Large intestine (tissue), 12 donors: ENCODE results near the gene C1orf167. TPM values are rescaled to one million over a fixed set of nuclear protein-coding genes. Genes with fewer than 3 reads are reported as not detected.
A peak's percentile ranks its signal among the peaks of the same experiment; 100 is the strongest.

Source experiments
- DNase-seq, 2 donors: peaks; one replicate each; pipeline versions ENCODE4 v3.0.0 to v3.0.0-alpha.2; 2013
- H3K27ac ChIP-seq: one replicate; pipeline ENCODE4 v1.5.1; 2013; ENCODE audit warnings: low read length
- H3K27me3 ChIP-seq: 2 replicates; pipeline ENCODE4 v1.6.1; 2013; ENCODE audit warnings: low read length; ENCODE audit not compliant: control insufficient read depth, insufficient read depth
- H3K36me3 ChIP-seq: 2 replicates; pipeline ENCODE4 v1.6.1; 2013; ENCODE audit warnings: low read length; ENCODE audit not compliant: control insufficient read depth, insufficient read depth
- H3K4me1 ChIP-seq: one replicate; pipeline ENCODE4 v1.6.1; 2013; ENCODE audit warnings: low read length; ENCODE audit not compliant: control insufficient read depth, insufficient read depth
- H3K4me3 ChIP-seq: one replicate; pipeline ENCODE4 v1.5.1; 2013; ENCODE audit warnings: low read length
- H3K9me3 ChIP-seq: one replicate; pipeline ENCODE4 v1.6.1; 2013; ENCODE audit warnings: mild to moderate bottlenecking, low read depth, low read length, moderate library complexity; ENCODE audit not compliant: control insufficient read depth
- WGBS: methylation state at CpG from one replicate; pipeline ENCODE4 v1.1.5; 2013; ENCODE audit warnings: low lambda C conversion rate; ENCODE audit not compliant: insufficient coverage; 5-methylcytosine and 5-hydroxymethylcytosine counted together
- long read RNA-seq, 11 donors: transcript quantifications; one replicate each; lab custom pipeline, GENCODE V29; 2026
- polyA plus RNA-seq: library from polyadenylated mRNA; unstranded; fragments of 120-200 nt; gene quantifications from one replicate; pipeline ENCODE4 v1.2.1, GENCODE V29; 2013

Gene C1orf167
- polyA plus RNA-seq, result 0.15 TPM
- long read RNA-seq, donor 1, result 0 reads
- long read RNA-seq, donor 2, result 0 reads
- long read RNA-seq, donor 3, result 0 reads
- long read RNA-seq, donor 4, result 0 reads
- long read RNA-seq, donor 5, result 0 reads
- long read RNA-seq, donor 6, result 0 reads
- long read RNA-seq, donor 7, result 0 reads
- long read RNA-seq, donor 8, result 0 reads
- long read RNA-seq, donor 9, result 0 reads
- long read RNA-seq, donor 10, result 0 reads
- long read RNA-seq, donor 11, result 0 reads

- peaks cover 3% of the 10 kb centered on the region for H3K9me3 ChIP-seq
- no peaks in the 10 kb centered on the region for H3K4me1 ChIP-seq
- peak in 1 of 2 donors; percentile 20 for DNase-seq
- no peaks in the 10 kb centered on the region for H3K36me3 ChIP-seq
- no CpG with 5 or more reads among the region's 29 CpGs for WGBS
- peaks cover 15% of the 10 kb centered on the region for H3K27me3 ChIP-seq
- H3K4me3 ChIP-seq, result no peak within 1 kb of the TSS
- H3K27ac ChIP-seq, result no peak within 1 kb of the TSS
Observed at GRCh38 chr1:11761988-11762406, at the start of gene C1orf167. C1orf167 (plus strand) TSS chr1:11762193; CDS start chr1:11764401, 2,208 bp downstream.

- H3K27me3 ChIP-seq, result peaks cover 5% of the 10 kb centered on the region
- no CpG with 5 or more reads among the region's 8 CpGs for WGBS
- H3K36me3 ChIP-seq, result no peaks in the 10 kb centered on the region
- H3K9me3 ChIP-seq, result no peaks in the 10 kb centered on the region
- H3K4me1 ChIP-seq, result no peaks in the 10 kb centered on the region
- DNase-seq, result no peak
- no peak overlapping the region for H3K27ac ChIP-seq
- H3K4me3 ChIP-seq, result no peak overlapping the region
Observed at GRCh38 chr1:11712285-11712684, 49.7 kb upstream of the C1orf167 start.

- no peaks in the 10 kb centered on the region for H3K36me3 ChIP-seq
- peaks cover 5% of the 10 kb centered on the region for H3K27me3 ChIP-seq
- no peak for DNase-seq
- H3K27ac ChIP-seq, result no peak overlapping the region
- no peaks in the 10 kb centered on the region for H3K9me3 ChIP-seq
- no peak overlapping the region for H3K4me3 ChIP-seq
- no peaks in the 10 kb centered on the region for H3K4me1 ChIP-seq
- no CpG with 5 or more reads among the region's 11 CpGs for WGBS
Observed at GRCh38 chr1:11713095-11713494, 48.9 kb upstream of the C1orf167 start.

- no peak overlapping the region for H3K4me3 ChIP-seq
- no peaks in the 10 kb centered on the region for H3K36me3 ChIP-seq
- no peaks in the 10 kb centered on the region for H3K9me3 ChIP-seq
- WGBS, result no CpG with 5 or more reads among the region's 24 CpGs
- H3K27me3 ChIP-seq, result peaks cover 5% of the 10 kb centered on the region
- DNase-seq, result no peak
- no peak overlapping the region for H3K27ac ChIP-seq
- H3K4me1 ChIP-seq, result no peaks in the 10 kb centered on the region
Observed at GRCh38 chr1:11714831-11715575, 47.0 kb upstream of the C1orf167 start.

DNA sequence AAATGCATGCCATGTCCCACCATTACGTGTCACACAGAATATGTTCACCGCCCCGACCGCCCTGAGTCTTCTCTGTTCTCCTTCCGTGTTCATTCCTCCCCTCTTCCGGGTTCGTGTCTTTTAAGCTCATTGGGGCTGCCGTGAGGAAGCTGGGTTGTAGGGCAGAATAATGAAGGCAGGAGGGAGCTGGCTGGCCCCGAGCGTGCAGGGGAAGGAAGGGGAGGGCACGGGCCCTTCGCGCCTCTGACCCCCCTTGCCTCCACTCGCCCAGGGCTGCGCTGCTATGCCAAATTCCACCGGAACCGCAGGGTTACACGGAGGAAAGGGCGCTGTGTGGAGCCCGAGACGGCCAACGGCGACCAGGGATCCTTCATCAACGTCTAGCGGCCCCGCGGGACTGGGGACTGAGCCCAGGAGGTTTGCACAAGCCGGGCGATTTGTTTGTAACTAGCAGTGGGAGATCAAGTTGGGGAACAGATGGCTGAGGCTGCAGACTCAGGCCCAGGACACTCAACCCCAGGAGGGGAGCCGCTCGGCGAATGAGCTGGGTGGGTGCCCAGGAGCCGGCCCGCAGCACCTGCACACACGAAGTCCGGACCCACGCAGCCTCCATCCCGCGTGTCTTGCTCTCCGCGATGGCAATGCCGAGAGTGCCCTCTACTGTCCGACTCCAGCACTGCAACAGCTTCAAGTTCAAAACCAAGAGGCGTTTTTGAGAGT, 42.5 kb upstream of the C1orf167 start:
- Histone ChIP-seq H3K36me3 (no peaks in the 10 kb centered on the region), H3K27ac (no peak overlapping the region), H3K27me3 (peaks cover 5% of the 10 kb centered on the region), H3K4me3 (peak overlapping the region; percentile 27), H3K4me1 (no peaks in the 10 kb centered on the region), H3K9me3 (no peaks in the 10 kb centered on the region)
- WGBS, result no CpG with 5 or more reads among the region's 44 CpGs
- DNase-seq, result peak; percentile 54 to 59

- WGBS, result no CpG with 5 or more reads among the region's 12 CpGs
- Histone ChIP-seq H3K36me3 (no peaks in the 10 kb centered on the region), H3K4me1 (no peaks in the 10 kb centered on the region), H3K9me3 (no peaks in the 10 kb centered on the region), H3K4me3 (no peak overlapping the region), H3K27ac (no peak overlapping the region), H3K27me3 (peaks cover 5% of the 10 kb centered on the region)
- no peak for DNase-seq
Observed at GRCh38 chr1:11720033-11720376, 42.0 kb upstream of the C1orf167 start.

DNA sequence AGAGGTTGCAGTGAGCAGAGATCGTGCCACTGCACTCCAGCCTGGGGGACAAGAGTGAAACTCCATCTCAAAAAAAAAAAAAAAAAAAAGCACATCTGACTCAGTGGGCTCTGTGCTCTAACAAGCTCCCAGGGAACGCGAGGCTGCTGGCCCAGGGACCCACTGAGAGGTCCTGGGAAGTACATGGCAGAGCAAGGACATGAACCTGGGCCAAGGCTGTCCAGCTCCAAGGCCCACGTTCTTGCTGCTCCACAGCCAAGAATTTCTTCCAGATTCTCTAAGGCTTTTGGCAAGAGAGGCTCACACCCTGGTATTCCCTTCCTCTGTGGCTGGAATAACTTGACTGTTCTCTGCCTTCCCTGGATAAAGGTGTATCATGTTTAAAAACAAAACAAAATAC, 41.5 kb upstream of the C1orf167 start:
- Histone ChIP-seq H3K27ac (no peak overlapping the region), H3K27me3 (peaks cover 3% of the 10 kb centered on the region), H3K4me1 (no peaks in the 10 kb centered on the region), H3K9me3 (no peaks in the 10 kb centered on the region), H3K36me3 (no peaks in the 10 kb centered on the region), H3K4me3 (no peak overlapping the region)
- no peak for DNase-seq
- no CpG with 5 or more reads among the region's 4 CpGs for WGBS

DNA sequence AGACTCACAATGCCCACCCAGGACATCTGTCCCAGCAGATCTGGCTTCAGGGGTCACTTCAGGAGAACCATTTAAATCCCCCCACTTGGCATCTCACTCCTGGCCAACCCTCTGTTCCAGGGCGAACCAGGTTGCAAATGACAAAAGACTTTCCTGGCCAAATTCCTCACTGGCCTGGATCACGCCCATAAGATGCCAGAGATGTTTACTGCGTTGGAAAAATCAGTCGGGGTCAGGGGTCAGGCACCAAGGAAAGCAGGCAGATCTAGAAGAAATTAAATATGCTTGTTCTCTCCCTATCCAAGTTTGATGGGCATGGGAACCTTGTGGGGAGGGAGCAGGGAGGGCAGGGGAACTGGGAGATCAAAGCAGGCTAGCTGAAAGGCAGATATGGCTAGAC, 40.7 kb upstream of the C1orf167 start:
- no CpG with 5 or more reads among the region's 4 CpGs for WGBS
- Histone ChIP-seq H3K27ac (no peak overlapping the region), H3K4me1 (no peaks in the 10 kb centered on the region)

DNA sequence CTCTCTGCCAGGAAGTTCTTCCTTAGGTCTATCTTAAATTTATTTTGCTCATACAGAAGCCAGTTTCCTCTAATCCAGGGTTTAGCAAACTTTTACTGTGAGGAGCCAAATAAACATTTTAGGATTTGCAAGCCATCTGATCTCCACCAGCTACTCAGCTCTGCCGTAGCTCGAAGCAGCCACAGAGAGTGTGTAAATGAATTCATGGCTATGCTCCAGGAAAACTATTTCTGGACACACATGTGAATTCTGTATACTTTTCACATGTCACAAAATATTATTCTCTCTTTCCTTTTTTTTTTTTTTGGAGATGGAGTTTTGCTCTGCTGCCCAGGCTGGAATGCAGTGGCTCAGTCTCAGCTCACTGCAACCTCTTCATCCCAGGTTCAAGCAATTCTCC, 39.5 kb upstream of the C1orf167 start:
- Histone ChIP-seq H3K4me1 (no peaks in the 10 kb centered on the region), H3K4me3 (no peak overlapping the region), H3K9me3 (no peaks in the 10 kb centered on the region), H3K27me3 (no peaks in the 10 kb centered on the region), H3K27ac (no peak overlapping the region), H3K36me3 (no peaks in the 10 kb centered on the region)
- 100% methylated on average over 1 of the region's 2 CpGs for WGBS
- peak in 1 of 2 donors; percentile 16 for DNase-seq

More for the DNA sequence above, 40.7 kb upstream of the C1orf167 start:
- H3K9me3 ChIP-seq, result no peaks in the 10 kb centered on the region
- no peak overlapping the region for H3K4me3 ChIP-seq
- H3K36me3 ChIP-seq, result no peaks in the 10 kb centered on the region
- peaks cover 2% of the 10 kb centered on the region for H3K27me3 ChIP-seq
- DNase-seq, result no peak

GRCh38 chr1:11725616-11726015, 36.4 kb upstream of the C1orf167 start:
- DNase-seq, result no peak
- Histone ChIP-seq H3K27ac (no peak overlapping the region), H3K4me3 (no peak overlapping the region), H3K9me3 (no peaks in the 10 kb centered on the region), H3K27me3 (no peaks in the 10 kb centered on the region), H3K36me3 (no peaks in the 10 kb centered on the region), H3K4me1 (peaks cover 2% of the 10 kb centered on the region)
- no CpG with 5 or more reads among the region's 5 CpGs for WGBS
